ENCODE results near the gene NTF4. TPM values are rescaled to one million over a fixed set of nuclear protein-coding genes. Genes with fewer than 3 reads are reported as not detected.
"Not testable (repeated sequence)": the region's sequence is repeated elsewhere in the genome, so short reads cannot be mapped to it uniquely, and the experiment has no call there.

The NTF4 gene
- total RNA-seq, 1 donor: not detected

DNA sequence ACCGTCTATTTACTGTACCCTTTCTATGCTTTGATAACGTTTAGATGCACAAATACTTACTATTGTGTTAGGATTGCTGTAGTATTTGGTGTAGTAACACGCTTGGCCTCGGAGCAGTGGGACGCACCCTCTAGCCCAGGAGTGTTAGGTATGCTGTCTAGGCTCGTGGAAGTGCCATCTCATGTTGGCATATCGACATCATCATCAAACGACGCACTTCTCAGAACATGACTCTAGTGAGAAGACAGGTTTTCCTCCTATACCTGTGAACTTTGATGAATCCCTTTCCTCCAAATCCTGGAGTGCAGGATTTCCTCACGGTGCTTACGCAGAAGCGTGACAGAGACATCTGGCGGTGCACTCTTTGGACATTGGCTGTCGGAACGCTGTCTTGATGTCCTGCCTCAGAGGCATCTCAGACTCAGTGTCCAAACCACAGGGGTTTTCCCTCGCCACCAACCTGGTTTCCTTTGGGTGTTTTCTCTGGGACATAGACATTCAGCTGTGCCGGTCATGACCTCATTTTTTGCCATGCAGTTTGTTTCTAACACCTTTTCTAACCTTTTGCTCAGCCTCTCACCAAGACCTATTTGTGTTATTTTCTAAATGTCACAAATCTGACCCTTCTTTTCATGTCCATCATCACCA lies 26.9 kb upstream of the NTF4 start:
- DNase-seq (ENCODE audit: low read depth in 2 of 3, low spot score in 2 of 3): no peak

- no peak for DNase-seq (ENCODE audit: low read depth in 2 of 3, low spot score in 2 of 3)
These were observed 21.7 kb upstream of the NTF4 start for GRCh38 chr19:49086296-49086695.

DNA sequence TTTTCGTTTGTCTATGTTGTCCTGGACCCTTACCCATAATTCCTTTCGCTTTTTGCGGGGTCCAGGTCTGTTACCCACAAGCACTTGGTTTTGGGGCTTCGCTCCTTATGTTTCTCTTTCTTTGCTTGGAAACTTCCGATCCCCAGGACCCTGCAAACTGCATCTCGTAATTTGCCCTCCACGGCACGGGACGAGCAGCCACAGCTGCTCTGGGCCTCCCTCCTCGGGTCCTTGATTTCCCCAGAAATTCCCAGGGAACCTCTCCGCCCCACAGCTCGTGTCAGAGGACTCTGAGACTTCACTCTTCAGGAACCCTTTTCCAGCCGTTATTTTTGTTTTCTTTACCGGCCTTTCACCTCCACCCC lies 21.2 kb upstream of the NTF4 start:
- no peak for DNase-seq (ENCODE audit: low read depth in 2 of 3, low spot score in 2 of 3)

DNA sequence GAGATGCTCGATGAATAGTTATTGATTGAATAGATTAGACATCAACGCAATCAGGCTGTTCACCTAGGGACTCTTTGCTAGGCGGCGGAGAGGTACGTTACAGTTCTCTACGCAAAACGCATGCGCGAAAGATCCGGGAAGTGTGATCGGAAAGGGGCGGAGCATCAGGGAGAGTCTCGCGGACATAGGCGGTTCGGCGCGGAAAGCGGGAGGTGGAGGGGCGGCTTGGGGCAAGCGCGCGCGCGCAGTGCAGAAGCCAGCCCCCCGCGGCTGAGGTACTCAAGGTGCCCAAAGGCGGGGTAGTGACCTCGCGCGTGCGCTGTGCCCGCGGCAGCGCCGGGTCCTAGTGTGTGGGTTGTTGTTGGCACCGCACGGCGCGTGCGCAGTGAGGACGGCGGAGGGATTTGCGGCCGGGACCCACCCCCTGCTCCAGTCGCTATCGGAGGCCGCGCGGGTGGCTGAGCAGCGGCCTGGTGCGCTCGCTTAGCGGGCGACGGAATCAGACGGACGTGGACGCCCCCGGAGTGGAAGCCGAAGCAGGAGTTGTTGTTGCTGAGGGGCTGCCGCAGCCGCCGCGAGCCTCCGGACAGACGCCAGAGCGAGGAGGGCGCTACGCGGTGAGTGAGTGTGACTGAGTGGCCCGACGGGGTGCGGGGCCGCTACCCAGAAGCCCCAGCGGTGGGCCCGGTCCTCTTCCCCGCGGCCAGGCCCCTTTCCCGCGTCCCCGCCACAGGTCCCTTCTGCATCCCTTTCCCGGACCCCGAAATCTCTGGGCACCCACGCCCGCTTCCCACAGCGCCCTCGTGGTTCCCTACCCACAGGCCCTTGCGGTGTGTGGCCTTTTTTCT lies 20.6 kb upstream of the NTF4 start, which contains the start of gene SNRNP70:
TSS of gene SNRNP70 (plus strand) at position 432 of the 848 bp plus-strand sequence. CDS start 964 bp downstream, outside the sequence.
- DNase-seq (ENCODE audit: low read depth in 2 of 3, low spot score in 2 of 3): peak; percentile 99 to 100 (median 100)

- no peak for DNase-seq (ENCODE audit: low read depth in 2 of 3, low spot score in 2 of 3)
These were observed 19.8 kb upstream of the NTF4 start for GRCh38 chr19:49084206-49085019.

DNA sequence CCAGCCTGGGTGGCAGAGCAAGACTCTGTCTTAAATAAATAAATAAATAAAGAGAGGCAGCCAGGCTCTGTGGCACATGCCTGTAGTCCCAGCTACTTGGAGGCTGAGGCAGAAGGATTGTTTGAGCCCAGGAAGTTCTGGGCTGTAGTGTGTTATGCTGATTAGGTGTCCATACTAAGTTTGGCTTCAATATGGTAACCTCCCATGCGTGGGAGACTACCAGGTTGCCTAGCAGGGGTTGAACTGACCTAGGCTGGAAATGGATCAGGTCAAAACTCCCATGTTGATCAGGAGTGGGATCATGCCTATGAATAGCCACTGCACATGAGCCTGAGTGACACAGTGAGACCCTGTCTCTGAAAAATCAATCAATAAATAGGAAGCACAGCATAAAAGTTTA lies 16.7 kb upstream of the NTF4 start:
- no peak for DNase-seq (ENCODE audit: low read depth in 2 of 3, low spot score in 2 of 3)

DNA sequence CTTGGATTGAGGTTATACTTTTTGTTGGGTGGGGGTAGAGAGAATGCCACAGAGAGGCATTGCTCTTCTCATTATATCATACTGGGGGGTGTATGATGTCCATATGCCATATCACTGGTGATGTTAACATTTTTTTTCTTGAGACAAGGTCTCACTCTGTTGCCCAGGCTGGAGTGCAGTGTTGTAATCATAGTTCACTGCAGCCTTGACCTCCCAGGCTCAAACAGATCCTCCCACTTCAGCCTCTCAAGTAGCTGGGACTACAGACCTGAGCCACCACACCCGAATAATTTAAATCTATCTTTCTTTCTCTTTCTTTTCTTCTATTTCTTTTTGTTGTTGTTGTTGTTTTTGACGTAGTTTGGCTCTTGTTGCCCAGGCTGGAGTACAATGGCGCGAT lies 15.8 kb upstream of the NTF4 start:
- DNase-seq (ENCODE audit: low read depth in 2 of 3, low spot score in 2 of 3): no peak

DNA sequence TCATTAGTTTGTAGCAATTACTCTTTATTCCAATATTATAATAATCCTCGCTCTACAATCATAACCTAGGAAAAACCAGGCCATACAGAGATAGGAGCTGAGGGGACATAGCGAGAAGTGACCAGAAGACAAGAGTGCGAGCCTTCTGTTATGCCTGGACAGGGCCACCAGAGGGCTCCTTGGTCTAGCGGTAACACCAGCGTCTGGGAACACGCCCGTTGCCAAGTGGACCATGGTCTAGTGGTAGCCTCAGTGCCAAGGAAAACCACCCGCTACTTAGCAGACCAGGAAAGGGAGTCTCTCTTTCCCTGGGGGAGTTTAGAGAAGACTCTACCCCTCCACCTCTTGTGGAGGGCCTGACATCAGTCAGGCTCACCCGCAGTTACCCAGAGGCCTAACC lies 10.3 kb upstream of the NTF4 start:
- not testable (repeated sequence) for DNase-seq (ENCODE audit: low read depth in 2 of 3, low spot score in 2 of 3)

GRCh38 chr19:49073514-49074378 lies 9.1 kb upstream of the NTF4 start:
- no peak for DNase-seq (ENCODE audit: low read depth in 2 of 3, low spot score in 2 of 3)

GRCh38 chr19:49071860-49072547 lies 7.4 kb upstream of the NTF4 start:
- peak in 1 of 3 donors; percentile 25 for DNase-seq (ENCODE audit: low read depth in 2 of 3, low spot score in 2 of 3)

GRCh38 chr19:49070416-49070815 lies 5.8 kb upstream of the NTF4 start:
- DNase-seq (ENCODE audit: low read depth in 2 of 3, low spot score in 2 of 3): no peak

DNA sequence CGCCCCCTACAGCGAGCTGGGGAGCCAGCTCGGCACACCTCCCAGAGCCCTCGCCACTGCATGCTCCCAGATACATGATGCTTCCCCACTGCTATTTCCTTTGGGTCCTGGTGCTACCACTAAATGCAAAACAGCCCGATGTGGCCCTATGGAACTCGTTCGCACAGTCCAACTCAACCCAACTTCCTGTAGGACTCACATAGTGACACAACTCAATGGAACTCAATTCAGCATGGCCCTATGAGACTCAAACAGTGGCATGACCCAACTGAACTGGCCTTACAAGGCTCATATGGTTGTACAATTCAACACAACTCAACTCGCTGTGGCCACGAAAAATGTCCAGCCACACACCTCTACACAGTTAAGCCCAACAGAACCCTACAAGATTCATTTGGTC lies 4.4 kb upstream of the NTF4 start:
- no peak for DNase-seq (ENCODE audit: low read depth in 2 of 3, low spot score in 2 of 3)

- DNase-seq (ENCODE audit: low read depth in 2 of 3, low spot score in 2 of 3): no peak
These were observed 2.9 kb upstream of the NTF4 start for GRCh38 chr19:49067554-49067953.

- no peak for DNase-seq (ENCODE audit: low read depth in 2 of 3, low spot score in 2 of 3)
These were observed 1.4 kb upstream of the NTF4 start for GRCh38 chr19:49065905-49066512.

DNA sequence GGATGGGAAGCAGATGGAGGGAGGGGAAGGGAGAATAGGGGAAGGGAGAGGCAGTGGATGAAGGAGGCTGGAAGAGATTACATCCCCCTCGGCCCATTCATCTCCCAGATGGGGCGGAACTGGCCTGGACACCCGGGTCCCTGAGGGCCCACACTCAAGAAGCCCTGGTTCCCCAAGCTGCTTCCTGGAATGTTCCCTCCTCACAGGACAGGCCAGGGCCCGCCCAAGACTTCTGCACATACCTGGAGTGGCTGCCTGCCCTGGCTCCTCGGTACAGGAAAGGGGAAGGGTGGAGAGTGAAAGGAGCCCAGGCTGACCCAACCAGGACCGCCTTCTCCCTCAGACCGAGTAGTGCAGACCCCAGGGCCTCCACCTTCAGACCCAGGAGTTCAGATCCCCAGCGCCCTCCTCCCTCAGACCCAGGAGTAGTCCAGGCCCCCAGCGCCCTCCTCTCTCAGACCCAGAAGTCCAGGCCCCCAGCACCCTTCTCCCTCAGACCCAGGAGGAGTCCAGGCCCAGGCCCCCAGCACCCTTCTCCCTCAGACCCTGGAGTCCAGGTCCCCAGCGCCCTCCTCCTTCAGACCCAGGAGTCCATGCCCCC lies 489 bp downstream of the NTF4 start:
- DNase-seq (ENCODE audit: low read depth in 2 of 3, low spot score in 2 of 3): no peak

DNA sequence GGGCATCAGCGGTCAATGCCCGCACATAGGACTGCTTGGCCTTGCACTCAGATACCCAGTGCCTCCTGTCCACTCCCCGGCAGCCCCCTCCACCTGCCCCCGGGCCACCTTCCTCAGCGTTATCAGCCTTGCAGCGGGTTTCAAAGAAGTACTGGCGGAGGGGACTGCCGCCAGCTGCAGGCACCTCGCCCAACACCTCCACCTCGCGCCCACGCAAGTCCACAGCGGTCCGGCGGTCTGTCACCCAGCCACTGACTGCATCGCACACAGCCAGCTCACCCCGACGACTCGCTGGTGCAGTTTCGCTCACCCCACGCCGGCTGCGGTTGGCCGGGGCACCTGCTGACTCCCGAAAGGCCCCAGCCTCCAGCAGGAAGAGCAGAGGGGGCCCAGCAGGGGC lies 3.2 kb downstream of the NTF4 start:
- no peak for DNase-seq (ENCODE audit: low read depth in 2 of 3, low spot score in 2 of 3)

GRCh38 chr19:49061000-49061399 lies 3.6 kb downstream of the NTF4 start:
- no peak for DNase-seq (ENCODE audit: low read depth in 2 of 3, low spot score in 2 of 3)

DNA sequence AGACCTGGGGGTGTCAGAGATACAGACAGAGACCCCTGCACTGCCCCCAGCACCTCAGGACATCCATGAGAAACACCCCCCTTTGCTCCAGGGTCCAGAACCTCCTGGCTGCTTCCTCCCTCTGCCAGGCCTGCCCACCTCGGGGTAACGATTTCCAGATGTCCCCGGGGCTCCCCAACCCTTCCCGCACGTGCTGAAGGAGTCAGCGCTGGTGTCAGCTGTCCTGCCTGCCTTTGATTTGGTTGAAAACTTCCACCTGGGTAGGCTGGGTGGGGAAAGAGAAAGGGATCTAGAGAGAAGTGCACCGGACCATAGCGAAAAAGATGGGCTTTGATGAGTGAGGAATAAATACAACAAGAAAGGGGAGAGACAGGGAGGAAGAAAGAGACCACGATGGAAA lies 5.6 kb downstream of the NTF4 start:
- DNase-seq (ENCODE audit: low read depth in 2 of 3, low spot score in 2 of 3): no peak

GRCh38 chr19:49058562-49058961 lies 6.1 kb downstream of the NTF4 start:
- DNase-seq (ENCODE audit: low read depth in 2 of 3, low spot score in 2 of 3): peak in 1 of 3 donors; percentile 24

Data from hematopoietic multipotent progenitor cell (in vitro differentiated cells).